Smooth muscle cell (in vitro differentiated cells): ENCODE measurements around the gene AIG1. TPM values are rescaled to one million over a fixed set of nuclear protein-coding genes. Genes with fewer than 3 reads are reported as not detected.

Experiments
- DNase-seq: peaks from one replicate; lab custom pipeline; 2025; ENCODE audit not compliant: unreplicated experiment; lab: John Stamatoyannopoulos, UW
- H2AFZ ChIP-seq: fragments of 200-600 bp; sonication (generic); 2 replicates; pipeline ENCODE4 v1.6.0; 2016; ENCODE audit warnings: antibody characterized with exemption, low read depth, mild to moderate bottlenecking
- H3F3A ChIP-seq: fragments of 200-600 bp; sonication (generic); 2 replicates; pipeline ENCODE4 v1.6.0; 2017; ENCODE audit warnings: antibody characterized with exemption, low read depth
- H3K27ac ChIP-seq: fragments of 200-600 bp; sonication (generic); 2 replicates; pipeline ENCODE4 v1.5.1; 2016; ENCODE audit warnings: low read depth, mild to moderate bottlenecking
- H3K27me3 ChIP-seq: fragments of 200-600 bp; sonication (generic); 2 replicates; pipeline ENCODE4 v1.6.1; 2016; ENCODE audit warnings: low read depth, mild to moderate bottlenecking
- H3K36me3 ChIP-seq: fragments of 200-600 bp; sonication (generic); 2 replicates; pipeline ENCODE4 v1.5.1; 2016; ENCODE audit warnings: low read depth
- H3K4me1 ChIP-seq: fragments of 200-600 bp; sonication (generic); 2 replicates; pipeline ENCODE4 v1.5.1; 2016; ENCODE audit warnings: low read depth
- H3K4me2 ChIP-seq: fragments of 200-600 bp; sonication (generic); 2 replicates; pipeline ENCODE4 v1.6.0; 2016; ENCODE audit warnings: mild to moderate bottlenecking
- H3K4me3 ChIP-seq: fragments of 200-600 bp; sonication (generic); 2 replicates; pipeline ENCODE4 v1.5.1; 2016; ENCODE audit warnings: mild to moderate bottlenecking
- H3K79me2 ChIP-seq: fragments of 200-600 bp; sonication (generic); 2 replicates; pipeline ENCODE4 v1.6.0; 2016; ENCODE audit warnings: low read depth, mild to moderate bottlenecking
- H3K9ac ChIP-seq: fragments of 200-600 bp; sonication (generic); 2 replicates; pipeline ENCODE4 v1.6.0; 2016; ENCODE audit warnings: low read depth
- H3K9me3 ChIP-seq: fragments of 200-600 bp; sonication (generic); replicated peaks from 2 replicates; pipeline ENCODE4 v1.5.1; 2016; ENCODE audit warnings: low read depth
- H4K20me1 ChIP-seq: fragments of 200-600 bp; sonication (generic); 2 replicates; pipeline ENCODE4 v1.6.0; 2016; ENCODE audit warnings: low read depth
- CTCF ChIP-seq: fragments of 200-600 bp; sonication (generic); IDR thresholded peaks from 2 replicates; pipeline ENCODE4 v1.5.1; 2017; ENCODE audit warnings: borderline replicate concordance, mild to moderate bottlenecking, antibody characterized with exemption; ENCODE audit not compliant: insufficient read depth, poor library complexity, severe bottlenecking
- WGBS: methylation state at CpG from one replicate; pipeline ENCODE4 v1.1.7; 2016; ENCODE audit warnings: low lambda C conversion rate; 5-methylcytosine and 5-hydroxymethylcytosine counted together
- polyA plus RNA-seq: library from polyadenylated mRNA; unstranded; fragments of >200 nt; fragmentation: Nextera tagmentation; extraction: Ambion mirVana; gene quantifications from 2 replicates; pipeline ENCODE4 v1.2.1, GENCODE V29; 2016
- total RNA-seq: library from RNA; depleted of rRNA; stranded (reverse); fragments of >200 nt; gene quantifications from 2 replicates; pipeline ENCODE4 v1.2.3, GENCODE V29; 2014

The AIG1 gene
- total and polyA plus RNA-seq, 2 experiments from 2014 or later: 9.1 to 25.9 TPM

- no peaks in the 10 kb centered on the region for H3K27me3 ChIP-seq
- DNase-seq: no peak
Observed at GRCh38 chr6:143169440-143169839, 108.8 kb downstream of the AIG1 start.

GRCh38 chr6:143174516-143174915 is 113.8 kb downstream of the AIG1 start:
- Histone ChIP-seq H3K27ac (no peak overlapping the region), H3K4me1 (no peaks in the 10 kb centered on the region), H3K4me3 (no peak overlapping the region), H3K9ac (no peak overlapping the region), H3K27me3 (no peaks in the 10 kb centered on the region), H3K9me3 (no peaks in the 10 kb centered on the region), H3K36me3 (no peaks in the 10 kb centered on the region), H3K79me2 (no peaks in the 10 kb centered on the region), H3K4me2 (no peak overlapping the region), H4K20me1 (no peaks in the 10 kb centered on the region), H2AFZ (no peak overlapping the region), H3F3A (no peaks in the 10 kb centered on the region)
- TF ChIP-seq CTCF: no peak
- DNase-seq: no peak

More at GRCh38 chr6:143169440-143169839, 108.8 kb downstream of the AIG1 start:
- H4K20me1 ChIP-seq: no peaks in the 10 kb centered on the region
- no peak for TF ChIP-seq CTCF
- H3K4me2 ChIP-seq: no peak overlapping the region
- no peaks in the 10 kb centered on the region for H3K79me2 ChIP-seq
- H3K27ac ChIP-seq: no peak overlapping the region
- H3F3A ChIP-seq: peaks cover under 1% of the 10 kb centered on the region
- no peaks in the 10 kb centered on the region for H3K9me3 ChIP-seq
- H3K36me3 ChIP-seq: no peaks in the 10 kb centered on the region
- no peak overlapping the region for H2AFZ ChIP-seq
- peaks cover under 1% of the 10 kb centered on the region for H3K4me1 ChIP-seq
- H3K9ac ChIP-seq: no peak overlapping the region
- no peak overlapping the region for H3K4me3 ChIP-seq

DNA sequence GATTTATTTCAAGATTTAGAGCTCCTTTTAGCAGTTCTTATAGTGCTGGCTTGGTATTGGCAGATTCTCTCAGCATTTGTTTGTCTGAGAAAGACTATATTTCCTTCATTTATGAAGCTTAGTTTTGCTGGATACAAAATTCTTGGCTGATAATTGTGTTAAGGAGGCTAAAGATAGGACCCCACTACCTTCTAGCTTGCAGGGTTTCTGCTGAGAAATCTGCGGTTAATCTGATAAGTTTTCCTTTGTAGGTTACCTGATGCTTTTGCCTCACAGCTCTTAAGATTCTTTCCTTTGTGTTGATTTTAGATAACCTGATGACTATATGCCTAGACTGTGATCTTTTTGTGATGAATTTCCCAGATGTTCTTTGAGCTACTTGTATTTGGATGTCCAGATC is 114.3 kb downstream of the AIG1 start:
- no peak overlapping the region for H3K9ac ChIP-seq
- H3K79me2 ChIP-seq: no peaks in the 10 kb centered on the region
- DNase-seq: no peak
- no peaks in the 10 kb centered on the region for H3K9me3 ChIP-seq
- no peak overlapping the region for H3K4me2 ChIP-seq
- H3K4me1 ChIP-seq: no peaks in the 10 kb centered on the region
- no peaks in the 10 kb centered on the region for H3F3A ChIP-seq
- no peaks in the 10 kb centered on the region for H3K27me3 ChIP-seq
- no peak overlapping the region for H2AFZ ChIP-seq
- no peak for TF ChIP-seq CTCF
- no peaks in the 10 kb centered on the region for H3K36me3 ChIP-seq
- WGBS: 92% methylated on average over 1 of the region's 1 CpG
- H4K20me1 ChIP-seq: no peaks in the 10 kb centered on the region
- no peak overlapping the region for H3K27ac ChIP-seq
- no peak overlapping the region for H3K4me3 ChIP-seq

DNA sequence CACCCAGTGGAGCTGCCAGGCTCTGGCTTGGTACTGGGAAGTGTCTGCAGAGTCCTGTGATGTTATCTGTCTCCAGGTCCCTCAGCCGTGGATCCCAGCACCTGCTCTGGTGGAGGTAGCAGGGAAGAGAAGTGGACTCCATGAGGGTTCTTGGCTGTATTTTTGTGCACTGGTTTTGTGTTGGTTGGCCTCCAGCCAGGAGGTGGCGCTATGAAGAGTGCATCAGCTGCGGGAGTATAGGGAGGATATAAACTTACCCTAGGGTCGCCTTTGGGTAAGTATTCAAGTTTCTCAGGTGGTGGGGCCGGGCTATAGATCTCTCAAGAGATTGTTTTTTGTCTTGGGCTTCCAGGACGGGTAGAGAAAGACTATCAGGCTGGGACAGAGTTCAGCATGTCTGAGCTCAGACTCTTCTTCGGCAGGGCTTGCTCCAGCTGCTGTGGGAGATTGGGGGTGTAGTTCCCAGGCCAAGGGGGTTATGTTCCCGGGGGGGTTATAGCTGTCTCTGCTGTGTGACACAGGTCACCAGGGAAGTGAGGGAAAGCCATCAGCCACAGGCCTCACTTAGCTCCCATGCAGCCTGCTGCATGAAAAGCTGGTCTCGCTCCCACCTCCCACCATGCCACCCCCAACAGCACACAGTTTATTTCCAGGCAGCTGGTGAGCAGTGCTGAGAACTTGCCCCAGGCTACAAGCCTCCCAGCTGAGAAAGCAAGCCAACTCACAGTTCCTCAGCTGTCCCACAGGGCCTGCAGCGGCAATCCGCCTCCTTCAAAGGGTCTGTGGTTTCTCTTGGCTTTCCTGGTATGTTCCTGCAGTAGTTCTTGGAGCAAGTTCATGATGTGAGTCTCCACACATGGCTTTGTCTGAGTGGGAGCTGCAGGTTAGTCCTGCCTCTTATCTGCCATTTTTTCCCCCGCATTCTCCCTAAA is 115.7 kb downstream of the AIG1 start:
- H3K27me3 ChIP-seq: no peaks in the 10 kb centered on the region
- no peaks in the 10 kb centered on the region for H3K4me1 ChIP-seq
- no peak for DNase-seq
- H3K4me3 ChIP-seq: no peak overlapping the region
- H3K9ac ChIP-seq: no peak overlapping the region
- H3K4me2 ChIP-seq: peak overlapping the region; percentile 2
- no peaks in the 10 kb centered on the region for H3F3A ChIP-seq
- no peaks in the 10 kb centered on the region for H3K9me3 ChIP-seq
- WGBS: 60% methylated on average over 12 of the region's 12 CpGs
- H3K79me2 ChIP-seq: no peaks in the 10 kb centered on the region
- H4K20me1 ChIP-seq: no peaks in the 10 kb centered on the region
- no peaks in the 10 kb centered on the region for H3K36me3 ChIP-seq
- peak; percentile 33 for TF ChIP-seq CTCF
- H2AFZ ChIP-seq: no peak overlapping the region
- H3K27ac ChIP-seq: peak overlapping the region; percentile 55
